GM12878 (cell line): ENCODE results near the gene RABL2A. TPM values are rescaled to one million over a fixed set of nuclear protein-coding genes. Genes with fewer than 3 reads are reported as not detected.

Experiments used
- ATAC-seq: fragments of 200-7000 bp; cut with Tn5 transposase; 3 replicates; pipeline ENCODE4 v1.9.1; 2020; ENCODE audit warnings: mild to moderate bottlenecking, moderate library complexity
- BruUV-seq: library from RNA; stranded (reverse); fragments of 400-500 nt; replicated peaks from 2 replicates; lab custom pipeline; 2021; lab: Mats Ljungman, UMichigan
- CTCF ChIA-PET: fragments of 300-600 bp; sonication (Branson Sonifier 250); formaldehyde crosslinking; extraction: SDS; loops from one replicate; lab custom pipeline; 2021; ENCODE audit warnings: inconsistent platforms; lab: Yijun Ruan, JAX
- POLR2A ChIA-PET: fragments of 350-600 bp; formaldehyde crosslinking; extraction: SDS; loops from one replicate; lab custom pipeline; 2021; ENCODE audit warnings: inconsistent platforms; lab: Charles Lee
- RAD21 ChIA-PET: fragments of 300-600 bp; sonication (Branson Sonifier 250); formaldehyde crosslinking; loops from one replicate; lab custom pipeline; 2023; ENCODE audit warnings: antibody characterized with exemption; ENCODE audit not compliant: unreplicated experiment; lab: Charles Lee
- SMC1A ChIA-PET: fragments of 300-600 bp; sonication (Branson Sonifier 250); formaldehyde crosslinking; loops from one replicate; lab custom pipeline; 2023; ENCODE audit not compliant: unreplicated experiment, uncharacterized antibody; lab: Charles Lee
- DNase-seq: peaks from one replicate; pipeline ENCODE4 v3.0.0-alpha.2; 2011; ENCODE audit warnings: low read depth, low spot score
- FAIRE-seq: peaks from 3 replicates; lab custom pipeline; 2011; peaks lifted over from hg19 to GRCh38; lab: Jason Lieb, UNC
- H2AFZ ChIP-seq: 2 replicates; pipeline ENCODE4 v1.6.0; 2011; ENCODE audit warnings: low read depth, low read length, control low read depth; ENCODE audit not compliant: control insufficient read depth
- H3K27ac ChIP-seq: 2 replicates; pipeline ENCODE4 v1.5.1; 2011; ENCODE audit warnings: control low read depth; ENCODE audit not compliant: control insufficient read depth, insufficient read depth
- H3K27me3 ChIP-seq, 2 experiments: replicated peaks in 1 of 2; 2 replicates each; pipeline versions ENCODE4 v1.6.0 to v1.6.1; 2011; ENCODE audit warnings: low read length in 1 of 2; ENCODE audit not compliant: control insufficient read depth in 2 of 2, insufficient read depth in 2 of 2
- H3K36me3 ChIP-seq, 2 experiments: 2 replicates each; pipeline ENCODE4 v1.5.1; 2011; ENCODE audit warnings: low read length in 1 of 2; ENCODE audit not compliant: control insufficient read depth in 2 of 2, insufficient read depth in 2 of 2
- H3K4me1 ChIP-seq: 2 replicates; pipeline ENCODE4 v1.6.1; 2011; ENCODE audit warnings: mild to moderate bottlenecking, low read length, moderate library complexity, mixed read lengths; ENCODE audit not compliant: control insufficient read depth, insufficient read depth
- H3K4me2 ChIP-seq: 2 replicates; pipeline ENCODE4 v1.6.0; 2011; ENCODE audit warnings: control low read depth; ENCODE audit not compliant: control insufficient read depth, insufficient read depth
- H3K4me3 ChIP-seq: fragments of 200-600 bp; sonication (generic); 2 replicates; pipeline ENCODE4 v1.5.1; 2016
- H3K79me2 ChIP-seq: 2 replicates; pipeline ENCODE4 v1.6.0; 2011; ENCODE audit warnings: low read length; ENCODE audit not compliant: control insufficient read depth, insufficient read depth
- H3K9ac ChIP-seq: 2 replicates; pipeline ENCODE4 v1.8.0; 2011; ENCODE audit warnings: low read length, control low read depth, mixed read lengths; ENCODE audit not compliant: control insufficient read depth, insufficient read depth
- H3K9me3 ChIP-seq: replicated peaks from 3 replicates; pipeline ENCODE4 v1.5.1; 2011; ENCODE audit warnings: mild to moderate bottlenecking, low read length; ENCODE audit not compliant: control insufficient read depth, insufficient read depth
- H4K20me1 ChIP-seq: 2 replicates; pipeline ENCODE4 v1.6.0; 2011; ENCODE audit not compliant: control insufficient read depth, insufficient read depth
- CREB1 ChIP-seq: IDR thresholded peaks from 2 replicates; pipeline ENCODE4 v1.6.1; 2012; ENCODE audit warnings: low read depth, mild to moderate bottlenecking, inconsistent platforms
- EP300 ChIP-seq, 2 experiments: fragments of 150-350 bp in 1 of 2; IDR thresholded peaks; 2 replicates each; pipeline ENCODE4 v1.6.1; 2011 to 2012; ENCODE audit warnings: low read depth in 2 of 2, low read length in 2 of 2, borderline replicate concordance in 1 of 2, improper control_type of control experiment in 1 of 2, inconsistent platforms in 1 of 2; ENCODE audit not compliant: control insufficient read depth in 1 of 2
- HDAC6 ChIP-seq: fragments of 200-600 bp; sonication (generic); IDR thresholded peaks from one replicate; pipeline ENCODE4 v1.8.0; 2017; ENCODE audit warnings: antibody characterized with exemption; ENCODE audit not compliant: unreplicated experiment
- IRF4 ChIP-seq: IDR thresholded peaks from 2 replicates; pipeline ENCODE4 v1.6.1; 2011; ENCODE audit warnings: low read depth, low read length
- MTA3 ChIP-seq: IDR thresholded peaks from 2 replicates; pipeline ENCODE4 v1.6.1; 2012; ENCODE audit warnings: low read length, inconsistent platforms, borderline replicate concordance
- NFIC ChIP-seq: IDR thresholded peaks from 2 replicates; pipeline ENCODE4 v1.6.1; 2012; ENCODE audit warnings: low read depth, mild to moderate bottlenecking, inconsistent platforms, low read length, moderate library complexity
- POU2F2 ChIP-seq: IDR thresholded peaks from 3 replicates; pipeline ENCODE4 v1.6.1; 2011; ENCODE audit warnings: low read depth, mild to moderate bottlenecking, low read length, borderline replicate concordance
- RBBP5 ChIP-seq: fragments of 200-600 bp; sonication (generic); conservative IDR thresholded peaks from 2 replicates; pipeline ENCODE4 v1.6.1; 2016
- SMC3 ChIP-seq: IDR thresholded peaks from 2 replicates; pipeline ENCODE4 v1.6.1; 2011; ENCODE audit warnings: low read length, improper control_type of control experiment, borderline replicate concordance
- TCF12 ChIP-seq: IDR thresholded peaks from 2 replicates; pipeline ENCODE4 v1.6.1; 2011; ENCODE audit warnings: low read depth, mild to moderate bottlenecking, low read length
- YY1 ChIP-seq: IDR thresholded peaks from 2 replicates; pipeline ENCODE4 v1.6.1; 2011; ENCODE audit warnings: low read depth, mild to moderate bottlenecking, low read length
- WGBS: methylation state at CpG from one replicate; pipeline ENCODE4 v1.1.6; 2016; ENCODE audit warnings: low lambda C conversion rate; ENCODE audit not compliant: insufficient replicate concordance, insufficient coverage; ENCODE audit errors: missing lambda C conversion rate; 5-methylcytosine and 5-hydroxymethylcytosine counted together
- in situ Hi-C: fragments of 300-500 bp; cut with MboI; formaldehyde crosslinking; loops from 9 replicates; pipeline ENCODE4 v1.14.3; 2018; ENCODE audit warnings: mixed read lengths
- intact Hi-C: fragments of 100-400 bp; cut with micrococcal nuclease; formaldehyde crosslinking; loops from one replicate; pipeline ENCODE4 v1.14.2; 2022; ENCODE audit not compliant: unreplicated experiment
- polyA plus RNA-seq, 11 experiments: library from polyadenylated mRNA; depleted of rRNA in 4 of 11; unstranded in 6 of 11; stranded (reverse) in 5 of 11; fragments of >200 nt; fragmentation: Nextera tagmentation in 4 of 11; fragmentation: Illumina TruSeq in 1 of 11; extraction: Ambion mirVana in 4 of 11; extraction: Trizol in 1 of 11; gene quantifications; 1 replicate in 1 of 11; 2 replicates in 10 of 11; pipeline versions ENCODE4 v1.2.1 to v1.2.3, GENCODE V29; 2011 to 2016; ENCODE audit warnings: inconsistent platforms in 2 of 11, missing spikeins in 2 of 11, low read depth in 1 of 11
- total RNA-seq, 4 experiments: library from RNA; depleted of rRNA in 3 of 4; stranded (reverse); fragments of >200 nt in 3 of 4; fragmentation: Illumina TruSeq in 1 of 4; extraction: Trizol in 1 of 4; gene quantifications; 2 replicates each; pipeline versions ENCODE4 v1.2.1 to v1.2.3, GENCODE V29; 2013 to 2021
- TF ChIP-seq, protein P1 (sequence below): fragments of 450-650 bp; IDR thresholded peaks from 2 replicates; pipeline ENCODE4 v1.6.1; 2017; ENCODE audit warnings: mild to moderate bottlenecking, low read depth, inconsistent platforms; ENCODE audit not compliant: poor library complexity, severe bottlenecking
- TF ChIP-seq, protein P2 (sequence below): fragments of 450-650 bp; IDR thresholded peaks from 2 replicates; pipeline ENCODE4 v1.6.1; 2016; ENCODE audit warnings: mild to moderate bottlenecking, moderate library complexity, borderline replicate concordance

The RABL2A gene
- total and polyA plus RNA-seq, 10 of the 15 experiments (the other 5 are each of a cell fraction or from before 2014, with no cell fraction given) = 0.87 to 17.9 (median 9.7) TPM

DNA sequence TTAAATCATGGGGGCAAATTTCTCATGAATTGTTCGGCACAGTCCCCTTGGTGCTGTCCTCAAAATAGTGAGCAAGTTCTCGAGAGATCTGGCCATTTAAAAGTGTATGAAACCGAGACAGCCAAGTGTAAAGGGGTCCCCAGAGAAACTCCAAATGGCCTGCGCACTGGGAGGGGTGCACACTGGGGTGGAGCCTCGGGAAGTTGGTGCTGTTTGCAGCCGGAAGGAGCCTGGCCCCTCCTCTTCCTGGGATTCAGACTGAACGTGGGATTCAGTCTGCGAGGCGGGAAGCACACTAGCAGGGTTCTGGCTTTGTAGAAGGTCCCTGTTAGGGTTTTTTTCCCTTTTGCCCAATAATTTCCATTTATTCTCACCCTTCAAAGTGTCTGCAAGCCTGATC is 48.8 kb downstream of the RABL2A start:
- Histone ChIP-seq H3K4me1 (no peaks in the 10 kb centered on the region), H3K27me3 (no peaks in the 10 kb centered on the region), H3K9me3 (no peaks in the 10 kb centered on the region), H2AFZ (no peak overlapping the region), H3K9ac (no peak overlapping the region), H3K36me3 (no peaks in the 10 kb centered on the region), H3K27ac (no peak overlapping the region), H3K4me3 (no peak overlapping the region), H3K4me2 (no peak overlapping the region), H4K20me1 (no peaks in the 10 kb centered on the region), H3K79me2 (no peaks in the 10 kb centered on the region)
- POLR2A ChIA-PET = no interaction called here
- SMC1A ChIA-PET = interaction anchor here (1.2 to 1.6 kb wide), 2 partner anchors 16 to 31 kb away, joined by 4 to 5 read pairs; no protein-coding TSS in a partner anchor
- in situ Hi-C loops = no loop called here
- no TSS peak for BruUV-seq
- FAIRE-seq (no peak), ATAC-seq (no peak), DNase-seq (no peak)
- intact Hi-C loops = no loop called here
- RAD21 ChIA-PET = no interaction called here
- CTCF ChIA-PET = interaction anchor here (0.8 kb wide), 1 partner anchor 24 kb away, joined by 3 read pairs; no protein-coding TSS in a partner anchor
- WGBS = 60% methylated on average over 9 of the region's 9 CpGs
- no peak for TF ChIP-seq TCF12
- TF ChIP-seq, protein P1, sequence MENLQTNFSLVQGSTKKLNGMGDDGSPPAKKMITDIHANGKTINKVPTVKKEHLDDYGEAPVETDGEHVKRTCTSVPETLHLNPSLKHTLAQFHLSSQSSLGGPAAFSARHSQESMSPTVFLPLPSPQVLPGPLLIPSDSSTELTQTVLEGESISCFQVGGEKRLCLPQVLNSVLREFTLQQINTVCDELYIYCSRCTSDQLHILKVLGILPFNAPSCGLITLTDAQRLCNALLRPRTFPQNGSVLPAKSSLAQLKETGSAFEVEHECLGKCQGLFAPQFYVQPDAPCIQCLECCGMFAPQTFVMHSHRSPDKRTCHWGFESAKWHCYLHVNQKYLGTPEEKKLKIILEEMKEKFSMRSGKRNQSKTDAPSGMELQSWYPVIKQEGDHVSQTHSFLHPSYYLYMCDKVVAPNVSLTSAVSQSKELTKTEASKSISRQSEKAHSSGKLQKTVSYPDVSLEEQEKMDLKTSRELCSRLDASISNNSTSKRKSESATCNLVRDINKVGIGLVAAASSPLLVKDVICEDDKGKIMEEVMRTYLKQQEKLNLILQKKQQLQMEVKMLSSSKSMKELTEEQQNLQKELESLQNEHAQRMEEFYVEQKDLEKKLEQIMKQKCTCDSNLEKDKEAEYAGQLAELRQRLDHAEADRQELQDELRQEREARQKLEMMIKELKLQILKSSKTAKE = no peak
- TF ChIP-seq MTA3 = no peak
- no peak for TF ChIP-seq YY1
- no peak for TF ChIP-seq EP300 (IDR thresholded peaks at IDR 0.05; ENCODE audit: borderline replicate concordance in 1 of 2, control insufficient read depth in 1 of 2, low read depth in 2 of 2, low read length in 2 of 2)
- TF ChIP-seq IRF4 = no peak
- no peak for TF ChIP-seq CREB1
- TF ChIP-seq, protein P2, sequence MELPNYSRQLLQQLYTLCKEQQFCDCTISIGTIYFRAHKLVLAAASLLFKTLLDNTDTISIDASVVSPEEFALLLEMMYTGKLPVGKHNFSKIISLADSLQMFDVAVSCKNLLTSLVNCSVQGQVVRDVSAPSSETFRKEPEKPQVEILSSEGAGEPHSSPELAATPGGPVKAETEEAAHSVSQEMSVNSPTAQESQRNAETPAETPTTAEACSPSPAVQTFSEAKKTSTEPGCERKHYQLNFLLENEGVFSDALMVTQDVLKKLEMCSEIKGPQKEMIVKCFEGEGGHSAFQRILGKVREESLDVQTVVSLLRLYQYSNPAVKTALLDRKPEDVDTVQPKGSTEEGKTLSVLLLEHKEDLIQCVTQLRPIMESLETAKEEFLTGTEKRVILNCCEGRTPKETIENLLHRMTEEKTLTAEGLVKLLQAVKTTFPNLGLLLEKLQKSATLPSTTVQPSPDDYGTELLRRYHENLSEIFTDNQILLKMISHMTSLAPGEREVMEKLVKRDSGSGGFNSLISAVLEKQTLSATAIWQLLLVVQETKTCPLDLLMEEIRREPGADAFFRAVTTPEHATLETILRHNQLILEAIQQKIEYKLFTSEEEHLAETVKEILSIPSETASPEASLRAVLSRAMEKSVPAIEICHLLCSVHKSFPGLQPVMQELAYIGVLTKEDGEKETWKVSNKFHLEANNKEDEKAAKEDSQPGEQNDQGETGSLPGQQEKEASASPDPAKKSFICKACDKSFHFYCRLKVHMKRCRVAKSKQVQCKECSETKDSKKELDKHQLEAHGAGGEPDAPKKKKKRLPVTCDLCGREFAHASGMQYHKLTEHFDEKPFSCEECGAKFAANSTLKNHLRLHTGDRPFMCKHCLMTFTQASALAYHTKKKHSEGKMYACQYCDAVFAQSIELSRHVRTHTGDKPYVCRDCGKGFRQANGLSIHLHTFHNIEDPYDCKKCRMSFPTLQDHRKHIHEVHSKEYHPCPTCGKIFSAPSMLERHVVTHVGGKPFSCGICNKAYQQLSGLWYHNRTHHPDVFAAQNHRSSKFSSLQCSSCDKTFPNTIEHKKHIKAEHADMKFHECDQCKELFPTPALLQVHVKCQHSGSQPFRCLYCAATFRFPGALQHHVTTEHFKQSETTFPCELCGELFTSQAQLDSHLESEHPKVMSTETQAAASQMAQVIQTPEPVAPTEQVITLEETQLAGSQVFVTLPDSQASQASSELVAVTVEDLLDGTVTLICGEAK = no peak
- TF ChIP-seq SMC3 = no peak
- no peak for TF ChIP-seq POU2F2
- TF ChIP-seq RBBP5 = no peak
- TF ChIP-seq NFIC = no peak
- no peak for TF ChIP-seq HDAC6
- TF ChIP-seq, all 136 proteins: peak for 0
